ENCODE measurements around the gene ECHDC3. TPM values are rescaled to one million over a fixed set of nuclear protein-coding genes. Genes with fewer than 3 reads are reported as not detected.
"Not testable (repeated sequence)": the region's sequence is repeated elsewhere in the genome, so short reads cannot be mapped to it uniquely, and the experiment has no call there.

The ECHDC3 gene
- total RNA-seq, 4 donors from 2014 or later = 47.5 to 92.8 (median 76.6) TPM

GRCh38 chr10:11725912-11726311, 16.3 kb upstream of the ECHDC3 start:
- Histone ChIP-seq H3K27ac (no peak overlapping the region), H3K4me3 (no peak overlapping the region), H3K27me3 (no peaks in the 10 kb centered on the region), H3K9me3 (no peaks in the 10 kb centered on the region), H3K36me3 (no peaks in the 10 kb centered on the region), H3K4me1 (no peaks in the 10 kb centered on the region)
- WGBS = 88% methylated on average over 10 of the region's 10 CpGs
- DNase-seq (ENCODE audit: low spot score in 2 of 2) = no peak
- TF ChIP-seq POLR2AphosphoS5 (IDR thresholded peaks at IDR 0.05) = no peak
- TF ChIP-seq POLR2A (IDR thresholded peaks at IDR 0.05) = no peak
- TF ChIP-seq EP300 (IDR thresholded peaks at IDR 0.05) = no peak
- no peak for TF ChIP-seq CTCF (IDR thresholded peaks at IDR 0.05)

- TF ChIP-seq CTCF (IDR thresholded peaks at IDR 0.05) (no peak), EP300 (IDR thresholded peaks at IDR 0.05) (no peak), POLR2A (IDR thresholded peaks at IDR 0.05) (no peak), POLR2AphosphoS5 (IDR thresholded peaks at IDR 0.05) (no peak)
- 89% methylated on average over 4 of the region's 4 CpGs for WGBS
- no peaks in the 10 kb centered on the region for H3K27me3 ChIP-seq
- DNase-seq (ENCODE audit: low spot score in 2 of 2) = no peak
- no peaks in the 10 kb centered on the region for H3K9me3 ChIP-seq
- H3K4me1 ChIP-seq = no peaks in the 10 kb centered on the region
- no peaks in the 10 kb centered on the region for H3K36me3 ChIP-seq
- no peak overlapping the region for H3K27ac ChIP-seq
- no peak overlapping the region for H3K4me3 ChIP-seq
These were observed 14.6 kb upstream of the ECHDC3 start for GRCh38 chr10:11727563-11727962.

GRCh38 chr10:11728353-11728752, 13.8 kb upstream of the ECHDC3 start:
- Histone ChIP-seq H3K4me3 (no peak overlapping the region), H3K27me3 (no peaks in the 10 kb centered on the region), H3K4me1 (no peaks in the 10 kb centered on the region), H3K36me3 (no peaks in the 10 kb centered on the region), H3K27ac (no peak overlapping the region), H3K9me3 (no peaks in the 10 kb centered on the region)
- DNase-seq (ENCODE audit: low spot score in 2 of 2) = no peak
- TF ChIP-seq POLR2AphosphoS5 (IDR thresholded peaks at IDR 0.05) (no peak), EP300 (IDR thresholded peaks at IDR 0.05) (no peak), CTCF (IDR thresholded peaks at IDR 0.05) (no peak), POLR2A (IDR thresholded peaks at IDR 0.05) (no peak)
- 97% methylated on average over 7 of the region's 7 CpGs for WGBS

- Histone ChIP-seq H3K27ac (no peak overlapping the region), H3K4me3 (no peak overlapping the region), H3K4me1 (no peaks in the 10 kb centered on the region), H3K36me3 (no peaks in the 10 kb centered on the region), H3K27me3 (no peaks in the 10 kb centered on the region), H3K9me3 (no peaks in the 10 kb centered on the region)
- TF ChIP-seq EP300 (IDR thresholded peaks at IDR 0.05) (no peak), POLR2AphosphoS5 (IDR thresholded peaks at IDR 0.05) (no peak), POLR2A (IDR thresholded peaks at IDR 0.05) (no peak), CTCF (IDR thresholded peaks at IDR 0.05) (no peak)
- WGBS = 100% methylated on average over 2 of the region's 3 CpGs
- DNase-seq (ENCODE audit: low spot score in 2 of 2) = no peak
These were observed 12.3 kb upstream of the ECHDC3 start for GRCh38 chr10:11729790-11730315.

GRCh38 chr10:11730779-11731178, 11.4 kb upstream of the ECHDC3 start:
- Histone ChIP-seq H3K27ac (no peak overlapping the region), H3K9me3 (no peaks in the 10 kb centered on the region), H3K4me3 (no peak overlapping the region), H3K4me1 (no peaks in the 10 kb centered on the region), H3K27me3 (no peaks in the 10 kb centered on the region), H3K36me3 (no peaks in the 10 kb centered on the region)
- no peak for TF ChIP-seq EP300 (IDR thresholded peaks at IDR 0.05)
- TF ChIP-seq POLR2AphosphoS5 (IDR thresholded peaks at IDR 0.05) = no peak
- no peak for TF ChIP-seq POLR2A (IDR thresholded peaks at IDR 0.05)
- TF ChIP-seq CTCF (IDR thresholded peaks at IDR 0.05) = no peak
- WGBS = 88% methylated on average over 4 of the region's 5 CpGs
- DNase-seq (ENCODE audit: low spot score in 2 of 2) = no peak

GRCh38 chr10:11736767-11737166, 5.4 kb upstream of the ECHDC3 start:
- H3K27me3 ChIP-seq; H3K4me3 ChIP-seq; H3K36me3 ChIP-seq; H3K4me1 ChIP-seq; H3K27ac ChIP-seq; DNase-seq (ENCODE audit: low spot score in 2 of 2); H3K9me3 ChIP-seq: not testable (repeated sequence)
- WGBS = no CpG with 5 or more reads among the region's 15 CpGs

GRCh38 chr10:11737258-11738032, 4.7 kb upstream of the ECHDC3 start:
- 76% methylated on average over 15 of the region's 27 CpGs for WGBS
- not testable (repeated sequence) for H3K9me3 ChIP-seq, H3K27ac ChIP-seq, H3K4me1 ChIP-seq, H3K36me3 ChIP-seq, H3K27me3 ChIP-seq
- peak overlapping the region; percentile 30 for H3K4me3 ChIP-seq
- DNase-seq (ENCODE audit: low spot score in 2 of 2) = peak in 1 of 2 donors; percentile 40

Data from suprapubic skin (tissue), 4 donors.